Skeletal muscle satellite cell (primary cell): ENCODE measurements around the gene DDX39B.

Experiments
- H3K27me3 ChIP-seq: 2 replicates; pipeline ENCODE4 v1.7.0; 2013; ENCODE audit warnings: low read length; ENCODE audit not compliant: control insufficient read depth, insufficient read depth
- H3K36me3 ChIP-seq: 2 replicates; pipeline ENCODE4 v1.7.0; 2013; ENCODE audit warnings: mild to moderate bottlenecking, control low read depth, low read length; ENCODE audit not compliant: insufficient read depth
- H3K4me1 ChIP-seq: 2 replicates; pipeline ENCODE4 v1.7.0; 2013; ENCODE audit warnings: low read length; ENCODE audit not compliant: control insufficient read depth, insufficient read depth
- H3K4me2 ChIP-seq: 2 replicates; pipeline ENCODE4 v1.7.0; 2013; ENCODE audit warnings: mild to moderate bottlenecking, low read length
- H3K4me3 ChIP-seq: 2 replicates; pipeline ENCODE4 v1.7.0; 2013; ENCODE audit warnings: low read length
- H3K9ac ChIP-seq: 2 replicates; pipeline ENCODE4 v1.7.0; 2013; ENCODE audit warnings: mild to moderate bottlenecking, low read depth, low read length, moderate library complexity
- H3K9me3 ChIP-seq: replicated peaks from 2 replicates; pipeline ENCODE4 v1.7.0; 2013; ENCODE audit warnings: mild to moderate bottlenecking, control low read depth, low read length

Gene DDX39B

DNA sequence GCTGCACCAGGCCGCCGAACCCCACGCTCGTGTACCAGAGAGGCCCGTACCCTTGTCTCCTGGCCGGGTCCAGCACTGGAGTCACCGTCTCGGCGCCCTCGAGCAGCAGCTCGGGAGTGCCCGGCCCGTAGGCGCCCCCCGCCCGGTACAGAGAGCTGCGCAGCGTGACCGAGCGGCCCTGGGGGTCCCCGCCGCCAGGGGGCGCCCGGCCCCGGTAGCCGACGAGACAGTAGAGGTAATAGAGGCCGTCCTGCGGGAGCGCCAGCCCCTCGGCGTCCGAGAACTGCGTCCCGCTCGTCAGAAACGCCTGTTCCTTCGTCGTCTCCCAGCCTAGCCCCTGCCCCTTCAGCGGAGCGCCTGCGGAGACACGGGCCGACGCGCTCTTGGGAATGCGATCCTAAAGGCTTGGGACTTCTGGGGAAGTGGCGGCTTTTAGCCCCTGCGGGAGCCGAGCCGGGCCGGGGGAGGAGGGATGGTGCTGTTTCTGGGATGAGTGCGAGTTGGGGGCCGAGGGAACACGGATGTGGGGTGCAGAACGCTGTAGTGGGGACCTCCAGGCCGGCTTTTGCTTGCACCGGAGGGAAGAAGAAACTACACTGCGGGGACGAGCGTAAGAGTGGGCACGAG, 39.1 kb upstream of the DDX39B start:
- Histone ChIP-seq H3K4me2 (peak overlapping the region; percentile 86), H3K9me3 (no peaks in the 10 kb centered on the region), H3K4me1 (peaks cover 8% of the 10 kb centered on the region), H3K4me3 (peak overlapping the region; percentile 78), H3K27me3 (peaks cover under 1% of the 10 kb centered on the region), H3K36me3 (no peaks in the 10 kb centered on the region), H3K9ac (peak overlapping the region; percentile 77)

- peak overlapping the region; percentile 78 for H3K4me3 ChIP-seq
- H3K36me3 ChIP-seq = no peaks in the 10 kb centered on the region
- H3K27me3 ChIP-seq = peaks cover 5% of the 10 kb centered on the region
- no peaks in the 10 kb centered on the region for H3K9me3 ChIP-seq
- H3K4me2 ChIP-seq = peak overlapping the region; percentile 86
- peak overlapping the region; percentile 77 for H3K9ac ChIP-seq
- H3K4me1 ChIP-seq = peaks cover 9% of the 10 kb centered on the region
Measured at GRCh38 chr6:31580438-31580740, 38.6 kb upstream of the DDX39B start.

DNA sequence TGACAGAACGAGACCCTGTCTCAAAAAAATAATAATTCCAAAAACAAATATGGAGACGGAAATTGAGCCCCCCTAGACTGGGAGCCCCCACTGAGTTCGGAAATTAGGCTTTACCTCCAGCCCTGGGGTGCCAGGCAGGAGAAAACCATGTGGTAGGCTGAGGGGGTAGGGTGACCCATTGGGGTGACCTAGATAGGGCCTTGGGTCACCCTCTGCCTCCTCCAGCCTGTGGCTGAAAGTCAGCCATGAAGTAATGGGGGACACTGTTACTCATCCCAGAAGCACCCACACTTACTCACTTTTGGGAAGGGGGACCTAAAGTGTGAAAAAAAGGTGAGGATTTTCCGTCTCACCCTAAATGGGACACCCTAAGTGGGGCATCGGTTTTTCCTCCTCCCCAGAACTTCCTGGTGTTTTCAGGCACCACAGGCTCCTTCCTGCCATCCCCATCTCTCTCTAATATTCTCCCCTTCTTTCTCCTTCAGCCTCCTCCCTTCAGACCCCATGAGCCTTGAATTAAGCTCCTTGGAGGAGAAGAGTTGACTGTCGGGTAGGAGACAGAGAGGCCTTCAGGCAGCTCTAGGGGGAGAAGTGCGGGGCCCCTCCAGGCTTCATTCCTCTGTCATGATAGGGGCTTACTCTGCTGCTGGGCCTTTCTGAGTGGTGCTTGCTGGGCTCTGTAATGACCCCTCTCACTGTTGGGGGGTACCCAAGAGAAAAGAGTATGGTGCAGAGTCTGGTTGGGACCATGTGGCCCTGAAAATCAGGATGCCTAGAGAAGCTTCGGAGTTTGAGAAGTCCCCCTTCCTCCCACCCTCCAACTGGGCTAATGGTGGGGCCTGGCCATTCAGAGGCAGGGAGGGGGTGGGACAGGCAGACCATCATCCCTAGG, 38.0 kb upstream of the DDX39B start:
- no peaks in the 10 kb centered on the region for H3K9me3 ChIP-seq
- no peak overlapping the region for H3K4me2 ChIP-seq
- no peak overlapping the region for H3K9ac ChIP-seq
- H3K4me3 ChIP-seq = no peak overlapping the region
- H3K36me3 ChIP-seq = no peaks in the 10 kb centered on the region
- peaks cover 12% of the 10 kb centered on the region for H3K4me1 ChIP-seq
- peaks cover 11% of the 10 kb centered on the region for H3K27me3 ChIP-seq

GRCh38 chr6:31579119-31579505, 37.3 kb upstream of the DDX39B start:
- Histone ChIP-seq H3K9me3 (no peaks in the 10 kb centered on the region), H3K4me3 (no peak overlapping the region), H3K27me3 (peaks cover 12% of the 10 kb centered on the region), H3K9ac (no peak overlapping the region), H3K4me2 (no peak overlapping the region), H3K36me3 (no peaks in the 10 kb centered on the region), H3K4me1 (peaks cover 12% of the 10 kb centered on the region)

DNA sequence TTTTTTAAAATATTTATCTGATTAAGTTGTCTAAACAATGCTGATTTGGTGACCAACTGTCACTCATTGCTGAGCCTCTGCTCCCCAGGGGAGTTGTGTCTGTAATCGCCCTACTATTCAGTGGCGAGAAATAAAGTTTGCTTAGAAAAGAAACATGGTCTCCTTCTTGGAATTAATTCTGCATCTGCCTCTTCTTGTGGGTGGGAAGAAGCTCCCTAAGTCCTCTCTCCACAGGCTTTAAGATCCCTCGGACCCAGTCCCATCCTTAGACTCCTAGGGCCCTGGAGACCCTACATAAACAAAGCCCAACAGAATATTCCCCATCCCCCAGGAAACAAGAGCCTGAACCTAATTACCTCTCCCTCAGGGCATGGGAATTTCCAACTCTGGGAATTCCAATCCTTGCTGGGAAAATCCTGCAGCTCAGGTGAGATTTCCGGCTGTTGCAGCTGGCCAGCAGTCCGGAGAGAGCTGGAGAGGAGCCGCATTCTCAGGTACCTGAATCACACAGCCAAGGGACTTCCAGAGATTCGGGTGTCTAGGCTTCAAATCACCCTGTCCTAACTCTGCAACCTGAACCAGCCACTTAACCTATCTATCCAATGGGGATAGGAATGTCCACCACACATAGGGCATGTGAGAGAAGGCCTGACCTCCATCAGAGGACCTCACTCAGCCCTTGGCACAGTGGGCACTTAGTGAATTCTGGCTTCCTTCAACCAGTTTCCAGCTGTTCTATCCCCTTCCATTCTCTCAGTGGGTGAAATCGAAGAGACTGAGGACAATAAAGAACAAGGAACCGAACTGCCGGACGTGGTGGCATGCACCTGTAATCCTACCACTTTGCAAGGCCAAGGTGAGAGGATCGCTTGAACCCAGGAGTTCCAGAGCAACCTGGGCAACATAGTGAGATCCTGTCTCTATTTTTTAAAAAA, 36.6 kb upstream of the DDX39B start:
- Histone ChIP-seq H3K4me3 (no peak overlapping the region), H3K27me3 (peaks cover 12% of the 10 kb centered on the region), H3K4me2 (no peak overlapping the region), H3K36me3 (no peaks in the 10 kb centered on the region), H3K9ac (no peak overlapping the region), H3K9me3 (no peaks in the 10 kb centered on the region), H3K4me1 (peaks cover 12% of the 10 kb centered on the region)

GRCh38 chr6:31577579-31577966, 35.8 kb upstream of the DDX39B start:
- peaks cover 12% of the 10 kb centered on the region for H3K4me1 ChIP-seq
- peaks cover 12% of the 10 kb centered on the region for H3K27me3 ChIP-seq
- no peak overlapping the region for H3K4me3 ChIP-seq
- H3K36me3 ChIP-seq = no peaks in the 10 kb centered on the region
- no peaks in the 10 kb centered on the region for H3K9me3 ChIP-seq
- no peak overlapping the region for H3K9ac ChIP-seq
- no peak overlapping the region for H3K4me2 ChIP-seq

DNA sequence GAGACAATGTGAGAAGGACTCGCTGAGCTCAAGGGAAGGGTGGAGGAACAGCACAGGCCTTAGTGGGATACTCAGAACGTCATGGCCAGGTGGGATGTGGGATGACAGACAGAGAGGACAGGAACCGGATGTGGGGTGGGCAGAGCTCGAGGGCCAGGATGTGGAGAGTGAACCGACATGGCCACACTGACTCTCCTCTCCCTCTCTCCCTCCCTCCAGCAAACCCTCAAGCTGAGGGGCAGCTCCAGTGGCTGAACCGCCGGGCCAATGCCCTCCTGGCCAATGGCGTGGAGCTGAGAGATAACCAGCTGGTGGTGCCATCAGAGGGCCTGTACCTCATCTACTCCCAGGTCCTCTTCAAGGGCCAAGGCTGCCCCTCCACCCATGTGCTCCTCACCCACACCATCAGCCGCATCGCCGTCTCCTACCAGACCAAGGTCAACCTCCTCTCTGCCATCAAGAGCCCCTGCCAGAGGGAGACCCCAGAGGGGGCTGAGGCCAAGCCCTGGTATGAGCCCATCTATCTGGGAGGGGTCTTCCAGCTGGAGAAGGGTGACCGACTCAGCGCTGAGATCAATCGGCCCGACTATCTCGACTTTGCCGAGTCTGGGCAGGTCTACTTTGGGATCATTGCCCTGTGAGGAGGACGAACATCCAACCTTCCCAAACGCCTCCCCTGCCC, 35.2 kb upstream of the DDX39B start:
- Histone ChIP-seq H3K9ac (no peak overlapping the region), H3K27me3 (peaks cover 12% of the 10 kb centered on the region), H3K4me3 (no peak overlapping the region), H3K4me1 (peaks cover 12% of the 10 kb centered on the region), H3K4me2 (no peak overlapping the region), H3K36me3 (no peaks in the 10 kb centered on the region), H3K9me3 (no peaks in the 10 kb centered on the region)

- H3K36me3 ChIP-seq = no peaks in the 10 kb centered on the region
- H3K4me1 ChIP-seq = peaks cover 4% of the 10 kb centered on the region
- peaks cover 12% of the 10 kb centered on the region for H3K27me3 ChIP-seq
- no peak overlapping the region for H3K4me2 ChIP-seq
- no peak overlapping the region for H3K4me3 ChIP-seq
- no peak overlapping the region for H3K9ac ChIP-seq
- H3K9me3 ChIP-seq = no peaks in the 10 kb centered on the region
Measured at GRCh38 chr6:31575952-31576685, 34.3 kb upstream of the DDX39B start.

- peaks cover 4% of the 10 kb centered on the region for H3K4me1 ChIP-seq
- no peak within 1 kb of the TSS for H3K9ac ChIP-seq
- no peaks in the 10 kb centered on the region for H3K9me3 ChIP-seq
- no peaks in the 10 kb centered on the region for H3K36me3 ChIP-seq
- peaks cover 12% of the 10 kb centered on the region for H3K27me3 ChIP-seq
- no peak within 1 kb of the TSS for H3K4me3 ChIP-seq
- no peak within 1 kb of the TSS for H3K4me2 ChIP-seq
Measured at GRCh38 chr6:31575335-31575901, 33.6 kb upstream of the DDX39B start, which contains the start of gene TNF. TSS of gene TNF (plus strand) at chr6:31575565. CDS start at chr6:31575742, 177 bp downstream.
